G401.6 (cell line): Measurements from ENCODE around the gene RGS12.

Experiments
- FAIRE-seq: peaks from 2 replicates; lab custom pipeline; 2012; peaks lifted over from hg19 to GRCh38; lab: Jason Lieb, UNC

The RGS12 gene

GRCh38 chr4:3284734-3285557 is 7.9 kb upstream of the RGS12 start:
- no peak for FAIRE-seq

- no peak for FAIRE-seq
Observed at GRCh38 chr4:3285558-3286334, 7.1 kb upstream of the RGS12 start.

- FAIRE-seq: no peak
Observed at GRCh38 chr4:3286335-3287175, 6.3 kb upstream of the RGS12 start.

DNA sequence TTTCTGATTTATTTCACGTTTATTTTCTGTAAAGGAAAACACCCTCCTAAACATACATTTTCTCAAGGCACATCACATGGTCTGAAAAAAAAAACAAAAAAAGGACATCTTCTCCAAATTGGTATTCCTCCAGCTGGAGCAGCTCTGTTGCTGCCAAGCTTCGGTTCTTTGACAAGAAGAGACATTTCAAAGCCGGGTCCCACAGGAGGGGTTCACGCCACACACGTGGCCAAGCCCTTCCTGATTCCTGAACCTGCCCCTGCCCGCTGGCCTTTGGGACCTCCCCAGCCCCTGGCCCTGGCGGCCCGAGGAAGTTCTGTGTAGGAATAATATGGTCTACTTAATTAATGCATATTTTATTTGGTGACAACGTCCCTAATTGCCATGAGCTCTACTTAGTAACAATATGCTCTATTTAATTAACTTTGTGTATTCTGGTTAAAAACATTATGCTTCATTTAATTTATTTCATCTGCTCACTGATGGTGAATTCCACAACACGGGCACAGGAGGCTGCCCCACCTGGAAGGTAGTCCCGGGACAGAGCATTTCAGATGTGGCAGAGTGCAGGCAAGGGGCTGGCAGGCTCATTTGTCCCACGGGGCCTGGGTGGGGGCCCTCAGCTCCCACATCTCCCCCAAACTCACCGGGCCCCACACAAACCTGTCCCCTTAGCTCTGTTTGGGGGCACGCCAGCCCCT is 5.4 kb upstream of the RGS12 start:
- no peak for FAIRE-seq

- FAIRE-seq: no peak
Observed at GRCh38 chr4:3287972-3288570, 4.8 kb upstream of the RGS12 start.

DNA sequence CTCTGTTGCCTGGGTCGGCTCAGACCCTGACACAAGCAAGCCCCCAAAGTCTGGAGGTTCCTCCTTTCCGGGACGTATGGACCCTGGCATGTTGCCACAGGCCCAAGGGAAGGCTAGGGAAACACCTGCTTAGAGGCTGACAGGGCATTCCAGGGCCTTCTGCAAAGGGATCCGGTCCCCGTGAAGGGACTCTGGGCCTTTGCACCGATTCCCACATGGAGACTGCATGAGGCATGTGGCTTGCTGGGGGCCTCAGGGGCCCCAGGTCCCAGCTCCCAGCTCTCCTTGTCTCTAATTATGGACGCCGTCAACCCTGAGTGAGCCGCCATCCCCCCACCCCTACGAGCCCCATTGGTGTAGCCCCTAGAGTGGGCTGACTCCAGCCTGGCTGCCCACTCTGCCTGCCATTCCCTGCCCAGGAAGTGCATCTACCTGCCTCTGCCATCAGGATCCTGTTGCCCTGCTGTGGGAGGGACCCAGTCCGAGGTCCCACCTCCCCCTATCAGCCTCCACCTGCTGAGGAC is 4.2 kb upstream of the RGS12 start:
- no peak for FAIRE-seq

GRCh38 chr4:3290476-3290875 is 2.3 kb upstream of the RGS12 start:
- FAIRE-seq: no peak

GRCh38 chr4:3290889-3291321 is 1.9 kb upstream of the RGS12 start:
- FAIRE-seq: no peak

DNA sequence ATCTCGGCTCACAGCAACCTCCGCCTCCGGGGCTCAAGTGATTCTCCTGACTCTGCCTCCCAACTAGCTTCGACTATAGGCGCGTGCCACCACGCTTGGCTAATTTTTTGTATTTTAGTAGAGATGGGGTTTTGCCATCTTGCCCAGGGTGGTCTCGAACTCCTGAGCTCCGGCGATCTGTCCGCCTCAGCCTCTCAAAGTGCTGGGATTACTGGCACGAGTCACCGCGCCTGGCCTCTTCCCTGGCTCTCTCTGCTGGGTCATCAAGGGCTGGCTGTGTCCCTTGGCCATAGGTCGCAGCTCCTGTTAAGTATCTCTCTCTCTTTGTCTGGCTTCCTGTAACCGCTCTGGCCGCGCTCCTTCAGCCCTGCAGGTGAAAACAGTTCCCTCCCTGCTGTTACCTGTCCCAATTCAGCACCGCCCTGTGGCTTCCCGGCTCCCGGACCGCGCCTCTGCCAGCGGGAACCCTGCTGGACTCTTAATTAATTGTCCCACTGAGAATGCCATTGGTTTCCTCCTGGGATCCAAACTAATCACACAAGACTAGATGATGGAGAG is 1.3 kb upstream of the RGS12 start:
- FAIRE-seq: no peak

GRCh38 chr4:3291969-3292570 is 751 bp upstream of the RGS12 start:
- FAIRE-seq: no peak

DNA sequence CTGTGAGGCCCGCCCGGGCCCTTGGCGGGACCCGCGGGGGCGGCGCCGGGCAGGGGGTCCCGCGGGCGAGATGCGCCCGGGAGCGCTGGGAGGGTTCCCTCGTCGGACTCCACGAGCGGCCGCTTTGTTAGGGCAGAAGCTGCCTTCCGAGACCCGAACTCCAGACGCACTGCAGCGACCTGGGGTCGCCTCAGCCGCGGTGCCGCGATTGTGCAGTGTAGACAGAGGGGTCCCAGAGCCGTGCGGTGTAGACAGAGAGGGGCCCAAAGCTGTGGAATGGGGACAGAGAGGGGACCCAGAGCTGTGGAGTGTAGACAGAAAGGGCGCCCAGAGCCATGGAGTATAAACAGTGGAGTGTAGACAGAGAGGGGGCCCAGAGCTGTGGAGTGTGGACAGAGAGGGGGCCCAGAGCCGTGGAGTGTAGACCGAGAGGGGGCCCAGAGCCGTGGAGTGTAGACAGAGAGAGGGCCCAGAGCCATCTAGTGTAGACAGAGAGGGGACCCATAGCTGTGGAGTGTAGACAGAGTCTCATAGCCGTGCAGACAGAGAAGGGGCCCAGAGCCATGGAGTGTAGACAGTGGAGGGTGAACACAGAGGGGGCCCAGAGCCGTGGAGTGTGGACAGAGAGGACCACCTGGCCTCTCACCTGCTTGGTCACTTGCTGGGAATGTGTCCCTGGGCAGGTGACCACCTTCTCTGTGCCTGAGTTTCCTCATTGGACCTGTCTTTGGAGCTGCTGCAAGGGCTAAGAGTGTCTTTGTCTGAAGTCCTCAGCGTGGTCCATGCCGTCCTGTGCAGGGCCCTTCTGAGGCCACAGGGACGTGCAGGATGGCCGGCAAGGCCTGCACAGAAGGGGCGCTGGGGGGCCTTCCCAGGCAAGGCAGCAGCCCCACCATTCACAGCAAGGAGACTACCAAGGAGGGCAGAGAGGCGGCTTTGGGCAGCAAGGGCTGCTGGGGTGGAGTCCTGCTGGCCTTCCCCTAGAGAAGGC is 875 bp downstream of the RGS12 start:
- FAIRE-seq: no peak

- no peak for FAIRE-seq
Observed at GRCh38 chr4:3294401-3295241, 1.8 kb downstream of the RGS12 start.

GRCh38 chr4:3295837-3296624 is 3.2 kb downstream of the RGS12 start:
- no peak for FAIRE-seq

GRCh38 chr4:3296651-3297050 is 3.8 kb downstream of the RGS12 start:
- FAIRE-seq: no peak

DNA sequence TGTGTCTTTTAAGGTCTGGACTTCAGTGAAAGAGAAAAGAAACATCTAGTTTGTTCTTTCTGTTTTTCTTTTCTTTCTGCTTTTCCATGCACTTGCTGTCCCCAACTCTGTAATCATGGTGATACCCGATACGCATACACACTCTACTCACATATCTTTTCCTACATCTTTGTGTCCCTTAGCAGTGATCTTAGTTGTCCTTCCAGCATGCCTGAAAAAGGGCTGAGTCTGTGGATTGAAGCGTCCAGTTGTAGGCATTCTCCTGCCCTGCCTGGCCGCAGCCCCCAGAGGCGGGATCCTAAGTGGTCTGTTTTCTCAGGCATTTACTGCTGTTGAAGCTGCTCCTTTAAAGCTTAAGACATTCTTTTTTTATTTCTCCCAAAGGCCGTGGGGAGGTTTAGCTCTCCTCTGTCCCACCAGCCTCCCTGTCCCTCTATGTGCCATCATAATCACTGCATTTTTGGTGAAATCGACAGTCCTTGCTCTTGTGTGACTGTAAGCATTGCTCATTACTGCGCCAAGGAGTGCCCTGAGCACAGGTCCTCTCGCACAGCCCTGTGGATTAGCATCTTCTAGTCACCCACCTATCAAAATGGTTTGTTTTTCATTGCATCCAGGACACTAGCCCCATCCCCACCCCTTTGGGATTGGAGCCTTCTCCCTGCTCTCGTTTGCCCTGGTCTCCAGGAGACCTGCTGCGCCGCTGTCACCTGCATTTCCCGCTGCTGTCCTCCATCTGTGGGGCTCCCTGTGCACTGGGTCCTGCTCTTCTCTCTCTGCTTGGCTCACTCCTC is 4.4 kb downstream of the RGS12 start:
- no peak for FAIRE-seq

DNA sequence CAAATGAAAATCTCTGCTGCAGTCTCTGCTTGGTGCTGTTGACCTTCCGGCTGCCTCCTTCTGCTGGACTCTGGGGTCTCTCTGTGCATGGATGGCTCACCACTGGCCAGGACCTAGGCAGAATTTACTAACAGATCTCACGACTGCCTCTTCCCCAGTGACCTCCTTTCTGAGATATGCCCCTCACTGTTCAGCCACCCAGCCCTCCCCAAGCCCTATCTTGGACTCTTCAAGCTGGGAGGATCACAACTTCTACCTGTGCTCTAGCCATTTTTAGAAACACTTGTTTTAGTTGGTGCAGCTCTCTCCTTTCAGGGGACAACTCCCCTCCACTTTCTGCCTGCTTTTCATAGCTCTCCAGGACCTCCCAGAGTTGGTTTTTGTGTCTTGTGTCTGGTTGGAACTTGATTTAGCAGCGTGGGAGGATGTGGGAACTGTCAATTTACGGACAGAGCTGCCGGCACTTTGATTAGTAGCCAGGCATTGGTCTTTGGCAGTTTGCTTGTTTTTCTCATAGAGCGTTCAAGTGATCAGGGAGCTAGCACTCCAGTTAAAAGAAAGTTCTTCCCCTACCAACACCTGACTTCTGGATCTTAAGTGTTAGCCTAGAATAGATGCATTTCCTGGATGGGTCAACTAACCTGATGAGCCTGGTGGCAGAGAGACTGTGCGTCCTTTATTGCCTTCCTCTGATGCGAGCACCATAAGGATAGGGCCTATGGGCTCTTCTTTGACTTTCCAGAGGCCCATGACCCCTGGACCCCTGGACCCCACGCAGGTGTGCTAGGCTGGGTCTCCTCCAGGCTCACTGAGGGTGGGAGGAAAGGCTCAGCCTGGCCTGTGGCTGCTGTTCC is 6.5 kb downstream of the RGS12 start:
- no peak for FAIRE-seq
